Mucosa of descending colon (tissue), 3 donors: ENCODE results near the gene FBXO22. TPM values are rescaled to one million over a fixed set of nuclear protein-coding genes. Genes with fewer than 3 reads are reported as not detected.
A peak's percentile ranks its signal among the peaks of the same experiment; 100 is the strongest.

Experiments used
- ATAC-seq: fragments of 200-7000 bp; cut with Tn5 transposase; one replicate; pipeline ENCODE4 v1.9.1; 2020; ENCODE audit warnings: mild to moderate bottlenecking, moderate library complexity
- DNase-seq, 3 donors: peaks; one replicate each; pipeline ENCODE4 v3.0.0-alpha.2; 2020
- H3K36me3 ChIP-seq: fragments of 200-600 bp; one replicate; pipeline ENCODE4 v1.8.0; 2021; ENCODE audit warnings: low read depth, mild to moderate bottlenecking
- H3K4me1 ChIP-seq: fragments of 200-600 bp; one replicate; pipeline ENCODE4 v1.8.0; 2021; ENCODE audit warnings: low read depth, mild to moderate bottlenecking
- H3K4me3 ChIP-seq: fragments of 200-600 bp; one replicate; pipeline ENCODE4 v1.8.0; 2021; ENCODE audit warnings: mild to moderate bottlenecking
- H3K9me3 ChIP-seq: fragments of 200-600 bp; one replicate; pipeline ENCODE4 v1.8.0; 2021; ENCODE audit warnings: mild to moderate bottlenecking
- CTCF ChIP-seq: fragments of 200-600 bp; IDR thresholded peaks from one replicate; pipeline ENCODE4 v1.8.0; 2022; ENCODE audit warnings: antibody characterized with exemption, mild to moderate bottlenecking
- intact Hi-C, 2 donors: fragments of 100-400 bp; cut with DNase I in 1 of 2; cut with micrococcal nuclease in 1 of 2; formaldehyde crosslinking; loops; one replicate each; pipeline versions ENCODE4 v1.11.0 to v1.11.1; 2022; cut with DNase I, micrococcal nuclease
- total RNA-seq, 3 donors: library from RNA; stranded (reverse); fragmentation: NEBNext Ultra II Directional in 2 of 3; extraction: Animal tissue kit (Norgen Biotek cat#: 25700) in 2 of 3; gene quantifications; one replicate each; pipeline versions ENCODE4 v1.2.1 to v1.2.4, GENCODE V29; 2021 to 2023
- donor health status: DM: no; HTN: no; CAD: no; lungs with moderate emphysema.
- donor health status: DM: no; HTN: no; CAD: no.
- donor health status: DM: no; HTN: yes; CAD: no.

The FBXO22 gene
- total RNA-seq, 3 donors from 2014 or later, result 19.4 to 27.8 (median 20.7) TPM

- TF ChIP-seq CTCF, result no peak
- ATAC-seq (no peak), DNase-seq (no peak)
- Histone ChIP-seq H3K9me3 (no peaks in the 10 kb centered on the region), H3K4me3 (no peak overlapping the region), H3K4me1 (peaks cover 12% of the 10 kb centered on the region), H3K36me3 (no peaks in the 10 kb centered on the region)
- intact Hi-C loops, result no loop called here
Observed at GRCh38 chr15:75923756-75924155, 20.1 kb downstream of the FBXO22 start.

- peak; percentile 13 for ATAC-seq
- no peak for TF ChIP-seq CTCF
- H3K4me1 ChIP-seq, result peaks cover 12% of the 10 kb centered on the region
- no peak for DNase-seq
- H3K4me3 ChIP-seq, result no peak overlapping the region
- intact Hi-C loops, result no loop called here
- H3K9me3 ChIP-seq, result no peaks in the 10 kb centered on the region
- H3K36me3 ChIP-seq, result no peaks in the 10 kb centered on the region
Observed at GRCh38 chr15:75924576-75924975, 20.9 kb downstream of the FBXO22 start.

GRCh38 chr15:75925440-75925839 is 21.8 kb downstream of the FBXO22 start:
- H3K4me3 ChIP-seq, result no peak overlapping the region
- intact Hi-C loops, result no loop called here
- H3K36me3 ChIP-seq, result no peaks in the 10 kb centered on the region
- ATAC-seq, result no peak
- no peaks in the 10 kb centered on the region for H3K9me3 ChIP-seq
- no peak for TF ChIP-seq CTCF
- peaks cover 12% of the 10 kb centered on the region for H3K4me1 ChIP-seq
- DNase-seq, result no peak

GRCh38 chr15:75926931-75927330 is 23.3 kb downstream of the FBXO22 start:
- intact Hi-C loops, result no loop called here

GRCh38 chr15:75927601-75928000 is 23.9 kb downstream of the FBXO22 start:
- Histone ChIP-seq H3K4me3 (no peak overlapping the region), H3K9me3 (no peaks in the 10 kb centered on the region), H3K36me3 (no peaks in the 10 kb centered on the region), H3K4me1 (peaks cover 4% of the 10 kb centered on the region)
- TF ChIP-seq CTCF, result no peak
- no peak for ATAC-seq
- intact Hi-C loops, result no loop called here
- no peak for DNase-seq

More at GRCh38 chr15:75926931-75927330, 23.3 kb downstream of the FBXO22 start:
- Histone ChIP-seq H3K4me1 (peaks cover 11% of the 10 kb centered on the region), H3K4me3 (no peak overlapping the region), H3K9me3 (no peaks in the 10 kb centered on the region), H3K36me3 (no peaks in the 10 kb centered on the region)
- no peak for TF ChIP-seq CTCF
- ATAC-seq, result no peak
- no peak for DNase-seq
